GM12878 (cell line): Measurements from ENCODE around the gene DPPA5. TPM values are rescaled to one million over a fixed set of nuclear protein-coding genes. Genes with fewer than 3 reads are reported as not detected.

ENCODE experiments used
- ATAC-seq: fragments of 200-7000 bp; cut with Tn5 transposase; 3 replicates; pipeline ENCODE4 v1.9.1; 2020; ENCODE audit warnings: mild to moderate bottlenecking, moderate library complexity
- BruUV-seq: library from RNA; stranded (reverse); fragments of 400-500 nt; replicated peaks from 2 replicates; lab custom pipeline; 2021; lab: Mats Ljungman, UMichigan
- CTCF ChIA-PET: fragments of 300-600 bp; sonication (Branson Sonifier 250); formaldehyde crosslinking; extraction: SDS; loops from one replicate; lab custom pipeline; 2021; ENCODE audit warnings: inconsistent platforms; lab: Yijun Ruan, JAX
- POLR2A ChIA-PET: fragments of 350-600 bp; formaldehyde crosslinking; extraction: SDS; loops from one replicate; lab custom pipeline; 2021; ENCODE audit warnings: inconsistent platforms; lab: Charles Lee
- RAD21 ChIA-PET: fragments of 300-600 bp; sonication (Branson Sonifier 250); formaldehyde crosslinking; loops from one replicate; lab custom pipeline; 2023; ENCODE audit warnings: antibody characterized with exemption; ENCODE audit not compliant: unreplicated experiment; lab: Charles Lee
- SMC1A ChIA-PET: fragments of 300-600 bp; sonication (Branson Sonifier 250); formaldehyde crosslinking; loops from one replicate; lab custom pipeline; 2023; ENCODE audit not compliant: unreplicated experiment, uncharacterized antibody; lab: Charles Lee
- DNase-seq: peaks from one replicate; pipeline ENCODE4 v3.0.0-alpha.2; 2011; ENCODE audit warnings: low read depth, low spot score
- FAIRE-seq: peaks from 3 replicates; lab custom pipeline; 2011; peaks lifted over from hg19 to GRCh38; lab: Jason Lieb, UNC
- H2AFZ ChIP-seq: 2 replicates; pipeline ENCODE4 v1.6.0; 2011; ENCODE audit warnings: low read depth, low read length, control low read depth; ENCODE audit not compliant: control insufficient read depth
- H3K27ac ChIP-seq: 2 replicates; pipeline ENCODE4 v1.5.1; 2011; ENCODE audit warnings: control low read depth; ENCODE audit not compliant: control insufficient read depth, insufficient read depth
- H3K27me3 ChIP-seq, 2 experiments: replicated peaks in 1 of 2; 2 replicates each; pipeline versions ENCODE4 v1.6.0 to v1.6.1; 2011; ENCODE audit warnings: low read length in 1 of 2; ENCODE audit not compliant: control insufficient read depth in 2 of 2, insufficient read depth in 2 of 2
- H3K36me3 ChIP-seq, 2 experiments: 2 replicates each; pipeline ENCODE4 v1.5.1; 2011; ENCODE audit warnings: low read length in 1 of 2; ENCODE audit not compliant: control insufficient read depth in 2 of 2, insufficient read depth in 2 of 2
- H3K4me1 ChIP-seq: 2 replicates; pipeline ENCODE4 v1.6.1; 2011; ENCODE audit warnings: mild to moderate bottlenecking, low read length, moderate library complexity, mixed read lengths; ENCODE audit not compliant: control insufficient read depth, insufficient read depth
- H3K4me2 ChIP-seq: 2 replicates; pipeline ENCODE4 v1.6.0; 2011; ENCODE audit warnings: control low read depth; ENCODE audit not compliant: control insufficient read depth, insufficient read depth
- H3K4me3 ChIP-seq: fragments of 200-600 bp; sonication (generic); 2 replicates; pipeline ENCODE4 v1.5.1; 2016
- H3K79me2 ChIP-seq: 2 replicates; pipeline ENCODE4 v1.6.0; 2011; ENCODE audit warnings: low read length; ENCODE audit not compliant: control insufficient read depth, insufficient read depth
- H3K9ac ChIP-seq: 2 replicates; pipeline ENCODE4 v1.8.0; 2011; ENCODE audit warnings: low read length, control low read depth, mixed read lengths; ENCODE audit not compliant: control insufficient read depth, insufficient read depth
- H3K9me3 ChIP-seq: replicated peaks from 3 replicates; pipeline ENCODE4 v1.5.1; 2011; ENCODE audit warnings: mild to moderate bottlenecking, low read length; ENCODE audit not compliant: control insufficient read depth, insufficient read depth
- H4K20me1 ChIP-seq: 2 replicates; pipeline ENCODE4 v1.6.0; 2011; ENCODE audit not compliant: control insufficient read depth, insufficient read depth
- STAT1 ChIP-seq: fragments of 450-650 bp; conservative IDR thresholded peaks from 2 replicates; pipeline ENCODE4 v1.6.1; 2014; ENCODE audit warnings: antibody characterized with exemption, mild to moderate bottlenecking
- WGBS: methylation state at CpG from one replicate; pipeline ENCODE4 v1.1.6; 2016; ENCODE audit warnings: low lambda C conversion rate; ENCODE audit not compliant: insufficient replicate concordance, insufficient coverage; ENCODE audit errors: missing lambda C conversion rate; 5-methylcytosine and 5-hydroxymethylcytosine counted together
- in situ Hi-C: fragments of 300-500 bp; cut with MboI; formaldehyde crosslinking; loops from 9 replicates; pipeline ENCODE4 v1.14.3; 2018; ENCODE audit warnings: mixed read lengths
- intact Hi-C: fragments of 100-400 bp; cut with micrococcal nuclease; formaldehyde crosslinking; loops from one replicate; pipeline ENCODE4 v1.14.2; 2022; ENCODE audit not compliant: unreplicated experiment
- polyA plus RNA-seq, 11 experiments: library from polyadenylated mRNA; depleted of rRNA in 4 of 11; unstranded in 6 of 11; stranded (reverse) in 5 of 11; fragments of >200 nt; fragmentation: Nextera tagmentation in 4 of 11; fragmentation: Illumina TruSeq in 1 of 11; extraction: Ambion mirVana in 4 of 11; extraction: Trizol in 1 of 11; gene quantifications; 1 replicate in 1 of 11; 2 replicates in 10 of 11; pipeline versions ENCODE4 v1.2.1 to v1.2.3, GENCODE V29; 2011 to 2016; ENCODE audit warnings: inconsistent platforms in 2 of 11, missing spikeins in 2 of 11, low read depth in 1 of 11
- total RNA-seq, 4 experiments: library from RNA; depleted of rRNA in 3 of 4; stranded (reverse); fragments of >200 nt in 3 of 4; fragmentation: Illumina TruSeq in 1 of 4; extraction: Trizol in 1 of 4; gene quantifications; 2 replicates each; pipeline versions ENCODE4 v1.2.1 to v1.2.3, GENCODE V29; 2013 to 2021
- TF ChIP-seq, protein P1 (sequence below): fragments of 450-650 bp; IDR thresholded peaks from 2 replicates; pipeline ENCODE4 v1.6.1; 2017; ENCODE audit warnings: mild to moderate bottlenecking, moderate library complexity

Gene DPPA5
- total and polyA plus RNA-seq, 10 of the 15 experiments (the other 5 are each of a cell fraction or from before 2014, with no cell fraction given), result not detected

DNA sequence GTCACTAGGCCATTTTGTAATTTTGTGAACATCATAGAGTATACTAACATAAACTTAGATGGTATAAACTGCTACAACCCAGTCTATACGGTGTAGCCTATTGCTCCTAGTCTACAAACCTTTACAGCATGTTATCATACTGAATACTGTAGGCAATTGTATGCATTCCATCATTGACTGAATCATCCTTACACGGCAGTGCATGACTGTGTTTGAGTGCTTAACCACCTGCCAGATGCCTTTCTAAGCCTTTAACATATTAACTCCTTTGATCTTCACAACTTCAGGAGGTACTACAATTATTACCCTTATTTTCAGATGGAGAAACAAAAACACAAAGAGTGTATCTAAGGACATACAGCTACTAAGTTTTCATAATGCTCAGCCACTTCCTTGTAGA is 14.0 kb downstream of the DPPA5 start:
- in situ Hi-C loops, result no loop called here

More for the DNA sequence above, 14.0 kb downstream of the DPPA5 start:
- ChIA-PET CTCF (interaction anchor here (0.9 kb wide), 1 partner anchor 9 kb away, joined by 3 read pairs; no protein-coding TSS in a partner anchor), RAD21 (no interaction called here), SMC1A (interaction anchor here (0.8 kb wide), 1 partner anchor 11 kb away, joined by 3 read pairs; no protein-coding TSS in a partner anchor), POLR2A (no interaction called here)
- Histone ChIP-seq H3K27me3 (no peaks in the 10 kb centered on the region), H3K4me3 (no peak overlapping the region), H3K4me2 (no peak overlapping the region), H3K36me3 (no peaks in the 10 kb centered on the region), H3K9ac (no peak overlapping the region), H3K79me2 (no peaks in the 10 kb centered on the region), H3K4me1 (no peaks in the 10 kb centered on the region), H3K27ac (no peak overlapping the region), H2AFZ (no peak overlapping the region), H3K9me3 (no peaks in the 10 kb centered on the region), H4K20me1 (no peaks in the 10 kb centered on the region)
- TF ChIP-seq, protein P1, sequence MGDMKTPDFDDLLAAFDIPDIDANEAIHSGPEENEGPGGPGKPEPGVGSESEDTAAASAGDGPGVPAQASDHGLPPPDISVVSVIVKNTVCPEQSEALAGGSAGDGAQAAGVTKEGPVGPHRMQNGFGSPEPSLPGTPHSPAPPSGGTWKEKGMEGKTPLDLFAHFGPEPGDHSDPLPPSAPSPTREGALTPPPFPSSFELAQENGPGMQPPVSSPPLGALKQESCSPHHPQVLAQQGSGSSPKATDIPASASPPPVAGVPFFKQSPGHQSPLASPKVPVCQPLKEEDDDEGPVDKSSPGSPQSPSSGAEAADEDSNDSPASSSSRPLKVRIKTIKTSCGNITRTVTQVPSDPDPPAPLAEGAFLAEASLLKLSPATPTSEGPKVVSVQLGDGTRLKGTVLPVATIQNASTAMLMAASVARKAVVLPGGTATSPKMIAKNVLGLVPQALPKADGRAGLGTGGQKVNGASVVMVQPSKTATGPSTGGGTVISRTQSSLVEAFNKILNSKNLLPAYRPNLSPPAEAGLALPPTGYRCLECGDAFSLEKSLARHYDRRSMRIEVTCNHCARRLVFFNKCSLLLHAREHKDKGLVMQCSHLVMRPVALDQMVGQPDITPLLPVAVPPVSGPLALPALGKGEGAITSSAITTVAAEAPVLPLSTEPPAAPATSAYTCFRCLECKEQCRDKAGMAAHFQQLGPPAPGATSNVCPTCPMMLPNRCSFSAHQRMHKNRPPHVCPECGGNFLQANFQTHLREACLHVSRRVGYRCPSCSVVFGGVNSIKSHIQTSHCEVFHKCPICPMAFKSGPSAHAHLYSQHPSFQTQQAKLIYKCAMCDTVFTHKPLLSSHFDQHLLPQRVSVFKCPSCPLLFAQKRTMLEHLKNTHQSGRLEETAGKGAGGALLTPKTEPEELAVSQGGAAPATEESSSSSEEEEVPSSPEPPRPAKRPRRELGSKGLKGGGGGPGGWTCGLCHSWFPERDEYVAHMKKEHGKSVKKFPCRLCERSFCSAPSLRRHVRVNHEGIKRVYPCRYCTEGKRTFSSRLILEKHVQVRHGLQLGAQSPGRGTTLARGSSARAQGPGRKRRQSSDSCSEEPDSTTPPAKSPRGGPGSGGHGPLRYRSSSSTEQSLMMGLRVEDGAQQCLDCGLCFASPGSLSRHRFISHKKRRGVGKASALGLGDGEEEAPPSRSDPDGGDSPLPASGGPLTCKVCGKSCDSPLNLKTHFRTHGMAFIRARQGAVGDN, result no peak
- TF ChIP-seq STAT1, result no peak
- intact Hi-C loops, result no loop called here
- ATAC-seq, result no peak
- DNase-seq, result no peak
- WGBS, result 23% methylated on average over 2 of the region's 2 CpGs
- BruUV-seq, result no TSS peak
- FAIRE-seq, result no peak
